ENCODE measurements around the gene SYT13. TPM values are rescaled to one million over a fixed set of nuclear protein-coding genes. Genes with fewer than 3 reads are reported as not detected.

The SYT13 gene, protein sequence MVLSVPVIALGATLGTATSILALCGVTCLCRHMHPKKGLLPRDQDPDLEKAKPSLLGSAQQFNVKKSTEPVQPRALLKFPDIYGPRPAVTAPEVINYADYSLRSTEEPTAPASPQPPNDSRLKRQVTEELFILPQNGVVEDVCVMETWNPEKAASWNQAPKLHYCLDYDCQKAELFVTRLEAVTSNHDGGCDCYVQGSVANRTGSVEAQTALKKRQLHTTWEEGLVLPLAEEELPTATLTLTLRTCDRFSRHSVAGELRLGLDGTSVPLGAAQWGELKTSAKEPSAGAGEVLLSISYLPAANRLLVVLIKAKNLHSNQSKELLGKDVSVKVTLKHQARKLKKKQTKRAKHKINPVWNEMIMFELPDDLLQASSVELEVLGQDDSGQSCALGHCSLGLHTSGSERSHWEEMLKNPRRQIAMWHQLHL
- total RNA-seq: not detected

- Histone ChIP-seq H3K27me3 (peaks cover 11% of the 10 kb centered on the region), H3K4me1 (peaks cover 0 to 4% of the 10 kb centered on the region in 2 donors), H3K36me3 (no peaks in the 10 kb centered on the region), H3K27ac (no peak within 1 kb of the TSS), H3K4me3 (peak within 1 kb of the TSS in 1 of 2 donors; percentile 36), H3K9me3 (peaks cover 0 to 9% of the 10 kb centered on the region in 2 donors)
- intact Hi-C loops (cut with DNase I): no loop called here
- no peak for TF ChIP-seq CTCF (IDR thresholded peaks at IDR 0.05)
- DNase-seq (ENCODE audit: low spot score in 2 of 2): no peak
Measured at GRCh38 chr11:45285930-45286632, at the start of gene SYT13. Gene SYT13, minus strand, starts transcription at chr11:45286341. Its CDS starts 134 bp downstream, at chr11:45286207.

GRCh38 chr11:45335434-45335833 lies 49.3 kb upstream of the SYT13 start:
- Histone ChIP-seq H3K4me3 (no peak overlapping the region), H3K9me3 (no peaks in the 10 kb centered on the region), H3K4me1 (peaks cover 3 to 5% of the 10 kb centered on the region in 2 donors), H3K27me3 (no peaks in the 10 kb centered on the region), H3K27ac (no peak overlapping the region), H3K36me3 (no peaks in the 10 kb centered on the region)
- no peak for DNase-seq (ENCODE audit: low spot score in 2 of 2)
- intact Hi-C loops (cut with DNase I): loop anchor here (10.0 kb wide), 2 partner anchors 571 to 771 kb away; partner anchors contain the start of gene CD82
- TF ChIP-seq CTCF (IDR thresholded peaks at IDR 0.05): no peak

- no peak for DNase-seq (ENCODE audit: low spot score in 2 of 2)
- intact Hi-C loops (cut with DNase I): loop anchor here (5.0 to 10.0 kb wide), 5 partner anchors 83 to 770 kb away; partner anchors contain the start of gene CD82
- Histone ChIP-seq H3K4me1 (peaks cover 3 to 5% of the 10 kb centered on the region in 2 donors), H3K4me3 (no peak overlapping the region), H3K9me3 (no peaks in the 10 kb centered on the region), H3K36me3 (no peaks in the 10 kb centered on the region), H3K27ac (no peak overlapping the region), H3K27me3 (no peaks in the 10 kb centered on the region)
- TF ChIP-seq CTCF (IDR thresholded peaks at IDR 0.05): no peak
Measured at GRCh38 chr11:45334836-45335235, 48.7 kb upstream of the SYT13 start.

DNA sequence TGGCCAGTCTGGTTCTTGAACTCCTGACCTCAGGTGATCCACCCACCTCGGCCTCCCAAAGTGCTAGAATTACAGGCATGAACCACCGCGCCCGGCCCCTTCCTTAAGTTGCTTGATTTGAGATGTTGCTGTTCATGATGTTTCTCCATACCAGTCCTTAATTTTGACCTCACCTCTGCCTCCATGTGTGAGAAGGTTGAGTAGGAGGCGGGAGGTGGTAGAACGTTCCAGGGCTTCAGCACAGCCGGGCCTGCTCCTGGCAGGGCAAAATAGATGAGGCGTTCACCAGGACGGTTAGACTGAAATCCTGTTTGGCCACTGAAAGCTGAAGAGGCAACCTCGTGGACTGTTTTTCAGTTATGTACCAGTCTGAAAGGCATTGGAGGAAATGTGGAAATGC lies 48.3 kb upstream of the SYT13 start:
- intact Hi-C loops (cut with DNase I): loop anchor here (5.0 to 10.0 kb wide), 5 partner anchors 82 to 770 kb away; partner anchors contain the start of gene CD82
- no peak for DNase-seq (ENCODE audit: low spot score in 2 of 2)
- H3K9me3 ChIP-seq: no peaks in the 10 kb centered on the region
- H3K36me3 ChIP-seq: no peaks in the 10 kb centered on the region
- H3K27me3 ChIP-seq: no peaks in the 10 kb centered on the region
- H3K4me3 ChIP-seq: no peak overlapping the region
- H3K4me1 ChIP-seq: peaks cover 3 to 5% of the 10 kb centered on the region in 2 donors
- no peak for TF ChIP-seq CTCF (IDR thresholded peaks at IDR 0.05)
- no peak overlapping the region for H3K27ac ChIP-seq

DNA sequence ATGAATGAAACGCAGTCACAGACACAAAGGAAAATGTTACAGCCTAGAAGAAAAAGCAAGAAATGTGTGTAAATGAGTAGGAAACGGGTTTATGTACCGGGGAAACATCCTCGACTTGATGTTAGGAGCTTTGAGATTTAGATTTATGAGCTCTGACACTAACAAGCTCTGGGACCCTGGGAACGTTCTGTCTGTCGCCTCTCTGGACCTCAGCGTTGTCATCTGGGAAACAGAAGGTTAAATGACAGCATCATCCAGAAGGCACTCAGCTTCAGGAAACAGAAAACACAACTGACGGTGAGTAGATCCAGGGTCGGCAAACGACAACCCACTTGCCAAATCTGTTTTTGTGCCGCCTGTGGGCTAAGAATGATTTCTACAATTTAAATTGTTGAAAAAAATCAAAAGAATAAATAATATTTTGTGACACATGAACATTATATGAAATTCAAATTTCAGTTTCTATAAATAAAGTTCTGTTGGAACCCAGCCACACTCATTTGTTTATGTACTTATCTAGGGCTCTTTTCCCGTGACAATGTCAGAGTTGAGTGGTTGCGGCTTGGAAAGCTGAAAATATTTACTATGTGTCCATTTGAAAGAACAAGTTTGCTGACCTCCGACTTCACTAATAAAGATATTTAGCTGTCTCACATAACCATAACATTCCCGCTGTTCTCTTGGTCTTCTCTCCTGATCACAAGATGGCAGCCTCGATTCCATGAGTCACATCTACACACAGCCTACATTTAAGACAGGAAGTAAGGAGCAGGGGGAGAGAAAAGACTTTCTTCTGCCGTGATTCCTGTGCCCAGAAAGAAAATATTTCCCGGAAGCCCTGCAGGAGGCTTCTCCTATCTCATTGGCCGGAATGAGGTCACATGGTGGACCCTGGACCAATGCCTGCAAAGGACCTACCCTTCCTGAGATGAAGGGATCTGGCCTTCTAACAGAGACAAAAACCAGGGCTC lies 47.1 kb upstream of the SYT13 start:
- H3K4me1 ChIP-seq: peaks cover 3 to 5% of the 10 kb centered on the region in 2 donors
- no peaks in the 10 kb centered on the region for H3K36me3 ChIP-seq
- H3K4me3 ChIP-seq: peak overlapping the region; percentile 28 to 53
- H3K27ac ChIP-seq: peak overlapping the region; percentile 50 to 57
- H3K9me3 ChIP-seq: no peaks in the 10 kb centered on the region
- TF ChIP-seq CTCF (IDR thresholded peaks at IDR 0.05): no peak
- DNase-seq (ENCODE audit: low spot score in 2 of 2): no peak
- intact Hi-C loops (cut with DNase I): loop anchor here (2.0 to 10.0 kb wide), 7 partner anchors 38 to 768 kb away; partner anchors contain the start of gene CD82
- H3K27me3 ChIP-seq: no peaks in the 10 kb centered on the region
